Duodenal mucosa (tissue), 2 donors: ENCODE measurements around the gene DDC.

Source experiments
- H3K27ac ChIP-seq: one replicate; pipeline ENCODE4 v1.7.0; 2013; ENCODE audit warnings: low read depth, low read length
- H3K27me3 ChIP-seq, 2 donors: one replicate each; pipeline ENCODE4 v1.7.0; 2013; ENCODE audit warnings: low read length in 2 of 2, control low read depth in 1 of 2; ENCODE audit not compliant: insufficient read depth in 2 of 2, control insufficient read depth in 1 of 2
- H3K36me3 ChIP-seq, 2 donors: one replicate each; pipeline ENCODE4 v1.7.0; 2013; ENCODE audit warnings: low read length in 2 of 2, control low read depth in 1 of 2; ENCODE audit not compliant: insufficient read depth in 2 of 2, control insufficient read depth in 1 of 2
- H3K4me1 ChIP-seq, 2 donors: one replicate each; pipeline ENCODE4 v1.7.0; 2013; ENCODE audit warnings: low read length in 2 of 2, control low read depth in 1 of 2; ENCODE audit not compliant: insufficient read depth in 2 of 2, control insufficient read depth in 1 of 2
- H3K4me3 ChIP-seq, 2 donors: one replicate each; pipeline ENCODE4 v1.7.0; 2013; ENCODE audit warnings: low read length in 2 of 2, low read depth in 1 of 2
- H3K9ac ChIP-seq, 2 donors: one replicate each; pipeline ENCODE4 v1.7.0; 2013; ENCODE audit warnings: low read length in 2 of 2, low read depth in 1 of 2
- H3K9me3 ChIP-seq, 2 donors: one replicate each; pipeline ENCODE4 v1.7.0; 2013; ENCODE audit warnings: low read length in 2 of 2, control low read depth in 1 of 2; ENCODE audit not compliant: control insufficient read depth in 1 of 2

DDC gene

GRCh38 chr7:50409856-50410745 is 155.1 kb downstream of the DDC start:
- no peaks in the 10 kb centered on the region for H3K27me3 ChIP-seq
- peak overlapping the region; percentile 5 for H3K27ac ChIP-seq
- H3K4me3 ChIP-seq, result no peak overlapping the region
- H3K9me3 ChIP-seq, result no peaks in the 10 kb centered on the region
- H3K36me3 ChIP-seq, result no peaks in the 10 kb centered on the region
- no peak overlapping the region for H3K9ac ChIP-seq
- peaks cover 0 to 13% of the 10 kb centered on the region in 2 donors for H3K4me1 ChIP-seq
